H9 (cell line): ENCODE measurements around the gene FBXL12. TPM values are rescaled to one million over a fixed set of nuclear protein-coding genes. Genes with fewer than 3 reads are reported as not detected.

Experiments used
- DNase-seq: peaks from one replicate; pipeline ENCODE4 v3.0.0-alpha.2; 2017
- H2AFZ ChIP-seq: one replicate; pipeline ENCODE4 v1.6.1; 2013; ENCODE audit warnings: mild to moderate bottlenecking, low read length, control low read depth, moderate library complexity
- H2AK5ac ChIP-seq: 2 replicates; pipeline ENCODE4 v1.6.1; 2013; ENCODE audit warnings: low read length, control low read depth, mixed read lengths; ENCODE audit not compliant: insufficient read length
- H2BK120ac ChIP-seq: one replicate; pipeline ENCODE4 v1.6.1; 2013; ENCODE audit warnings: low read depth, mild to moderate bottlenecking, low read length, control low read depth, inconsistent platforms; ENCODE audit not compliant: poor library complexity, severe bottlenecking
- H2BK12ac ChIP-seq: 2 replicates; pipeline ENCODE4 v1.6.1; 2013; ENCODE audit warnings: low read length, control low read depth, mixed read lengths, low read depth; ENCODE audit not compliant: insufficient read length
- H2BK15ac ChIP-seq: 2 replicates; pipeline ENCODE4 v1.6.1; 2013; ENCODE audit warnings: low read depth, low read length, control low read depth
- H2BK20ac ChIP-seq: one replicate; pipeline ENCODE4 v1.6.1; 2013; ENCODE audit warnings: low read depth, mild to moderate bottlenecking, low read length, control low read depth, inconsistent platforms; ENCODE audit not compliant: poor library complexity, severe bottlenecking
- H2BK5ac ChIP-seq: 2 replicates; pipeline ENCODE4 v1.6.1; 2013; ENCODE audit warnings: low read length, control low read depth, mixed read lengths; ENCODE audit not compliant: insufficient read length
- H3K14ac ChIP-seq: 2 replicates; pipeline ENCODE4 v1.6.1; 2013; ENCODE audit warnings: low read length, control low read depth; ENCODE audit not compliant: insufficient read depth
- H3K18ac ChIP-seq: 2 replicates; pipeline ENCODE4 v1.6.1; 2013; ENCODE audit warnings: low read depth, mild to moderate bottlenecking, mixed read lengths, low read length, control low read depth; ENCODE audit not compliant: insufficient read length
- H3K23ac ChIP-seq: 2 replicates; pipeline ENCODE4 v1.6.1; 2013; ENCODE audit warnings: low read length, control low read depth, mixed read lengths, low read depth; ENCODE audit not compliant: insufficient read length
- H3K23me2 ChIP-seq: 2 replicates; pipeline ENCODE4 v1.6.1; 2013; ENCODE audit warnings: low read depth, mild to moderate bottlenecking, mixed read lengths, low read length, control low read depth; ENCODE audit not compliant: insufficient read length, poor library complexity, severe bottlenecking
- H3K27ac ChIP-seq: 2 replicates; pipeline ENCODE4 v1.5.1; 2013; ENCODE audit warnings: low read length, control low read depth, mixed read lengths, low read depth; ENCODE audit not compliant: insufficient read length
- H3K27me3 ChIP-seq: 2 replicates; pipeline ENCODE4 v1.6.1; 2013; ENCODE audit warnings: low read length, control low read depth, inconsistent platforms; ENCODE audit not compliant: insufficient read depth
- H3K4ac ChIP-seq: 2 replicates; pipeline ENCODE4 v1.6.1; 2013; ENCODE audit warnings: low read depth, mild to moderate bottlenecking, control low read depth, inconsistent platforms, low read length, moderate library complexity
- H3K4me1 ChIP-seq: 2 replicates; pipeline ENCODE4 v1.6.1; 2013; ENCODE audit warnings: low read length, control low read depth, inconsistent platforms; ENCODE audit not compliant: insufficient read depth
- H3K4me2 ChIP-seq: 2 replicates; pipeline ENCODE4 v1.6.1; 2013; ENCODE audit warnings: low read length, control low read depth, mixed read lengths; ENCODE audit not compliant: insufficient read length, insufficient read depth
- H3K56ac ChIP-seq: 2 replicates; pipeline ENCODE4 v1.6.1; 2013; ENCODE audit warnings: low read depth, mild to moderate bottlenecking, mixed read lengths, low read length, control low read depth; ENCODE audit not compliant: insufficient read length
- H3K79me1 ChIP-seq: 2 replicates; pipeline ENCODE4 v1.6.1; 2013; ENCODE audit warnings: low read depth, mild to moderate bottlenecking, moderate library complexity, low read length, control low read depth, inconsistent platforms; ENCODE audit not compliant: insufficient read depth, poor library complexity, severe bottlenecking
- H3K79me2 ChIP-seq: 2 replicates; pipeline ENCODE4 v1.6.1; 2013; ENCODE audit warnings: low read length, control low read depth, inconsistent platforms; ENCODE audit not compliant: insufficient read depth
- H3K9ac ChIP-seq: 2 replicates; pipeline ENCODE4 v1.6.1; 2013; ENCODE audit warnings: low read length, control low read depth, mixed read lengths; ENCODE audit not compliant: insufficient read length; ENCODE audit errors: extremely low read depth
- H3K9me3 ChIP-seq: one replicate; pipeline ENCODE4 v1.6.1; 2013; ENCODE audit warnings: low read depth, low read length, inconsistent platforms; ENCODE audit not compliant: control insufficient read depth
- H3T11ph ChIP-seq: one replicate; pipeline ENCODE4 v1.6.1; 2013; ENCODE audit warnings: mild to moderate bottlenecking, low read length, control low read depth, inconsistent platforms
- H4K20me1 ChIP-seq: one replicate; pipeline ENCODE4 v1.6.1; 2013; ENCODE audit not compliant: control insufficient read depth, insufficient read length, insufficient read depth
- H4K5ac ChIP-seq: 2 replicates; pipeline ENCODE4 v1.6.1; 2013; ENCODE audit warnings: low read depth, mild to moderate bottlenecking, mixed read lengths, low read length, control low read depth; ENCODE audit not compliant: insufficient read length
- H4K8ac ChIP-seq: replicated peaks from 2 replicates; pipeline ENCODE4 v1.6.1; 2013; ENCODE audit warnings: low read length, control low read depth, mixed read lengths, low read depth; ENCODE audit not compliant: insufficient read length
- H4K91ac ChIP-seq: 2 replicates; pipeline ENCODE4 v1.6.1; 2013; ENCODE audit warnings: low read depth, mild to moderate bottlenecking, moderate library complexity, mixed read lengths, low read length, control low read depth; ENCODE audit not compliant: insufficient read length
- H3K27ac Mint-ChIP-seq, 3 experiments: 2 replicates in 2 of 3; 3 replicates in 1 of 3; pipeline ENCODE4 v1.8.0; 2020 to 2021; ENCODE audit warnings: mixed read lengths in 3 of 3, mild to moderate bottlenecking in 1 of 3, moderate library complexity in 1 of 3
- H3K27me3 Mint-ChIP-seq: 2 replicates; pipeline ENCODE4 v1.8.0; 2021; ENCODE audit warnings: low read depth, mild to moderate bottlenecking, moderate library complexity, mixed read lengths
- H3K36me3 Mint-ChIP-seq, 3 experiments: 2 replicates in 2 of 3; 3 replicates in 1 of 3; pipeline ENCODE4 v1.8.0; 2020 to 2021; ENCODE audit warnings: low read depth in 3 of 3, mixed read lengths in 3 of 3; ENCODE audit not compliant: insufficient read depth in 1 of 3
- H3K4me1 Mint-ChIP-seq, 2 experiments: 2 replicates each; pipeline ENCODE4 v1.8.0; 2020; ENCODE audit warnings: mixed read lengths in 2 of 2
- H3K4me3 Mint-ChIP-seq, 2 experiments: 2 replicates in 1 of 2; 3 replicates in 1 of 2; pipeline ENCODE4 v1.8.0; 2020 to 2021; ENCODE audit warnings: mild to moderate bottlenecking in 2 of 2, mixed read lengths in 2 of 2, moderate library complexity in 1 of 2
- H3K9me3 Mint-ChIP-seq, 2 experiments: 2 replicates in 1 of 2; 3 replicates in 1 of 2; pipeline ENCODE4 v1.8.0; 2020; ENCODE audit warnings: mild to moderate bottlenecking in 2 of 2, mixed read lengths in 2 of 2, moderate library complexity in 1 of 2
- WGBS: extraction: QIAGEN DNeasy Blood & Tissue Kit; methylation state at CpG from one replicate; pipeline ENCODE4 v1.1.7; 2013; ENCODE audit warnings: missing lambda C conversion rate, low lambda C conversion rate, mixed read lengths; ENCODE audit not compliant: insufficient read length; ENCODE audit errors: extremely low coverage; 5-methylcytosine and 5-hydroxymethylcytosine counted together
- total RNA-seq: library from RNA; stranded (reverse); gene quantifications from 2 replicates; pipeline ENCODE4 v1.2.1, GENCODE V29; 2021
- TF ChIP-seq, protein P1 (sequence below): fragments of 200-600 bp; sonication (generic); conservative IDR thresholded peaks from 3 replicates; pipeline ENCODE4 v1.8.0; 2021; ENCODE audit warnings: antibody characterized with exemption, mild to moderate bottlenecking

The FBXL12 gene
- total RNA-seq, 1 experiment from 2014 or later = 31.8 TPM

DNA sequence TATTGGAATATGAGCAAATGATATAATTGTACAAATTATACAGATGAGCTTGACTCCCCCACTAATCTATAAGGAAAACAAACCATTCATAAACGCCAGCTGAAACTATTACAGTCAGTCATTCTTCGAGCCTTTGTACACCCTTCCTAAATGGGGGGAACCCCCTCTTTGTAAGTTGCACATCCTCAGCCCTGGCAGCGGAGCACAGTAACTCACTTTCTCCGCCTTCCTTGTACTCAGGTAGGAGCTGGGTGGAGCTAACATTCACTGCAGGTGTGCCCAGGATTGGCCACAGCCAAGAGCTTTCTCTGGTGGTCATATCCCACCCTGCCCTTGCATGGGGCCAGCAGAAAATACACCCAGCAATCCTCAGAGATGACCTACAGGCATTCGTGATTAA is 44.9 kb upstream of the FBXL12 start:
- Histone ChIP-seq H4K8ac (no peak overlapping the region), H3K56ac (no peak overlapping the region), H3T11ph (no peak overlapping the region), H3K79me1 (no peaks in the 10 kb centered on the region), H4K91ac (no peak overlapping the region), H3K23ac (no peak overlapping the region), H2BK5ac (no peak overlapping the region), H3K4ac (no peak overlapping the region), H2BK12ac (no peak overlapping the region), H2AFZ (no peak overlapping the region), H2BK120ac (no peak overlapping the region), H2AK5ac (no peak overlapping the region), H4K5ac (no peak overlapping the region), H3K9ac (no peak overlapping the region), H3K4me2 (no peak overlapping the region), H3K79me2 (no peaks in the 10 kb centered on the region), H2BK15ac (no peak overlapping the region), H3K14ac (no peak overlapping the region), H2BK20ac (no peak overlapping the region), H3K4me1 (no peaks in the 10 kb centered on the region), H3K18ac (no peak overlapping the region), H3K27ac (no peak overlapping the region), H3K27me3 (no peaks in the 10 kb centered on the region), H3K23me2 (no peaks in the 10 kb centered on the region), H3K9me3 (no peaks in the 10 kb centered on the region), H4K20me1 (no peaks in the 10 kb centered on the region)
- Mint-ChIP-seq H3K4me3 (no peak overlapping the region), H3K27ac (peak overlapping the region in 2 of 3 experiments; percentile 21 to 36; a peak in 1 of 7 replicates), H3K27me3 (no peaks in the 10 kb centered on the region), H3K4me1 (peaks cover 6 to 22% of the 10 kb centered on the region in 2 experiments), H3K36me3 (peaks cover 2 to 16% (median 14%) of the 10 kb centered on the region in 3 experiments; a peak in 6 of 7 replicates), H3K9me3 (no peaks in the 10 kb centered on the region)
- TF ChIP-seq, protein P1, sequence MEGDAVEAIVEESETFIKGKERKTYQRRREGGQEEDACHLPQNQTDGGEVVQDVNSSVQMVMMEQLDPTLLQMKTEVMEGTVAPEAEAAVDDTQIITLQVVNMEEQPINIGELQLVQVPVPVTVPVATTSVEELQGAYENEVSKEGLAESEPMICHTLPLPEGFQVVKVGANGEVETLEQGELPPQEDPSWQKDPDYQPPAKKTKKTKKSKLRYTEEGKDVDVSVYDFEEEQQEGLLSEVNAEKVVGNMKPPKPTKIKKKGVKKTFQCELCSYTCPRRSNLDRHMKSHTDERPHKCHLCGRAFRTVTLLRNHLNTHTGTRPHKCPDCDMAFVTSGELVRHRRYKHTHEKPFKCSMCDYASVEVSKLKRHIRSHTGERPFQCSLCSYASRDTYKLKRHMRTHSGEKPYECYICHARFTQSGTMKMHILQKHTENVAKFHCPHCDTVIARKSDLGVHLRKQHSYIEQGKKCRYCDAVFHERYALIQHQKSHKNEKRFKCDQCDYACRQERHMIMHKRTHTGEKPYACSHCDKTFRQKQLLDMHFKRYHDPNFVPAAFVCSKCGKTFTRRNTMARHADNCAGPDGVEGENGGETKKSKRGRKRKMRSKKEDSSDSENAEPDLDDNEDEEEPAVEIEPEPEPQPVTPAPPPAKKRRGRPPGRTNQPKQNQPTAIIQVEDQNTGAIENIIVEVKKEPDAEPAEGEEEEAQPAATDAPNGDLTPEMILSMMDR = no peak
- DNase-seq = no peak
- WGBS = no CpG with 5 or more reads among the region's 5 CpGs
